GM19023 (cell line): ENCODE measurements around the gene HOXD11.
A peak's percentile ranks its signal among the peaks of the same experiment; 100 is the strongest.

Experiments
- ATAC-seq: cut with Tn5 transposase; IDR thresholded peaks from one replicate; pipeline ENCODE4 v1.9.1; 2021; ENCODE audit warnings: mild to moderate bottlenecking, moderate library complexity; ENCODE audit not compliant: unreplicated experiment

Gene HOXD11

DNA sequence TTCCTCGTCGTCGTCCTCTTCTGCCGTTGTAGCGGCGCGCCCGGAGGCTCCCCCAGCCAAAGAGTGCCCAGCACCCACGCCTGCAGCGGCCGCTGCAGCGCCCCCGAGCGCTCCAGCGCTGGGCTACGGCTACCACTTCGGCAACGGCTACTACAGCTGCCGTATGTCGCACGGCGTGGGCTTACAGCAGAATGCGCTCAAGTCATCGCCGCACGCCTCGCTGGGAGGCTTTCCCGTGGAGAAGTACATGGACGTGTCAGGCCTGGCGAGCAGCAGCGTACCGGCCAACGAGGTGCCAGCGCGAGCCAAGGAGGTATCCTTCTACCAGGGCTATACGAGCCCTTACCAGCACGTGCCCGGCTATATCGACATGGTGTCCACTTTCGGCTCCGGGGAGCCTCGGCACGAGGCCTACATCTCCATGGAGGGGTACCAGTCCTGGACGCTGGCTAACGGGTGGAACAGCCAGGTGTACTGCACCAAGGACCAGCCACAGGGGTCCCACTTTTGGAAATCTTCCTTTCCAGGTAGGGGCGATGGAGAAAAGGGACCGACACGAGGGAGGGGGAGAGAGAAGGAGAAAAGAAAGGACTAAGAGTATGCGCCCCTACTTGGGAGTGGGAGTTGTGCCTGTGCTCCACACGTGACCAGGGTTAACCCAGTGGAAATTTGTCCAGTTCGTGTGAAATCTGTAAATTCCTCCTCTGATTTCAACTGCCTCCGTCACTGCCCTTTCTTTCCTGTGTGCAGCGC is 13.8 kb upstream of the HOXD11 start:
- no peak for ATAC-seq

- ATAC-seq = no peak
Measured at GRCh38 chr2:176093898-176094249, 13.2 kb upstream of the HOXD11 start.

- ATAC-seq = no peak
Measured at GRCh38 chr2:176094349-176094748, 12.7 kb upstream of the HOXD11 start.

DNA sequence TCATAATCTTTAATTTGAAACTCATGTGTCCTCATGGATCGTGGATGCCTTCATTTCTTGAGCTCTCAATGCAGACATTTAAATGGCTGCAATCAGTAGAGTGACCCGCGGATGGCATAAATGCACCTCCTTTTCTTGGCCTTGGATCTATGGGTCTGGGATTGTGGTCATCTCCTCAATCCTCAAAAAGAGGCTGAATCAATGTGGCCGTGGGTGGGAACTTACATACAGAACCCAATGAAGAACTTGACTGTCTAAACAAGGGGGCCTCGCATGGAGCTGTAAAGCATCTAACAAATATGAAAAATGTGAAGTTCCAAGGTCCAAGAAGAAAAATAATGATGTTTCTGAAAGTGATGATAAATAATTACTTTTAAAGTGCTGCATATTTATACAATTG is 11.7 kb upstream of the HOXD11 start:
- ATAC-seq = no peak

GRCh38 chr2:176096243-176096985 is 10.7 kb upstream of the HOXD11 start:
- no peak for ATAC-seq

GRCh38 chr2:176096986-176097819 is 9.9 kb upstream of the HOXD11 start:
- peak; percentile 93 for ATAC-seq

DNA sequence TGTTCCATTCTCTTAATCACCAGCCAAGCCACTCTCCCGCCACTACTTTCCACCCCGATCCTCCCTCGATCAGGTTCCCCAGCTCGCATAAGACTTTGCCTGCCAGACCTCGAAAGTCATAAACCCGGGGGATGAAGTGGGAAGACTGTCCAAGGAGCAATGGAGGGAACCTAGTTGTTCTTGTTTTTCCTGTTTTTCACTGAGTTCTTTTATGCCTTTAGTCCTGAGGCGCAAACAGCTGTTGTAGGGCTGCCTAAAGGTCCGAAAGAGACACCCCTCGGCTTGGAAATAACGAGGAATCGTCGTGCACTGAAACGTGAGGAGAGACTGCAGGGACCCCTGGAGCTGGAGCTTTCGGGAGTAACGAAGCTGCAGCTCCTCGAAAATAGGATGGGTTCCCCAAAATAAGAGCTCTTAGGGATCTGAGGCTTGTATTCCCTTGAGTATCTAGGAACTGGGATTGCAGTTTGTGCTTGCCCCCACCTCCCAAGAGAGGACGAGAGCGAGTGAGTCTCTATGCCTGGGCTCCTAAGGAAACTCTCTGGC is 9.2 kb upstream of the HOXD11 start:
- ATAC-seq = no peak

DNA sequence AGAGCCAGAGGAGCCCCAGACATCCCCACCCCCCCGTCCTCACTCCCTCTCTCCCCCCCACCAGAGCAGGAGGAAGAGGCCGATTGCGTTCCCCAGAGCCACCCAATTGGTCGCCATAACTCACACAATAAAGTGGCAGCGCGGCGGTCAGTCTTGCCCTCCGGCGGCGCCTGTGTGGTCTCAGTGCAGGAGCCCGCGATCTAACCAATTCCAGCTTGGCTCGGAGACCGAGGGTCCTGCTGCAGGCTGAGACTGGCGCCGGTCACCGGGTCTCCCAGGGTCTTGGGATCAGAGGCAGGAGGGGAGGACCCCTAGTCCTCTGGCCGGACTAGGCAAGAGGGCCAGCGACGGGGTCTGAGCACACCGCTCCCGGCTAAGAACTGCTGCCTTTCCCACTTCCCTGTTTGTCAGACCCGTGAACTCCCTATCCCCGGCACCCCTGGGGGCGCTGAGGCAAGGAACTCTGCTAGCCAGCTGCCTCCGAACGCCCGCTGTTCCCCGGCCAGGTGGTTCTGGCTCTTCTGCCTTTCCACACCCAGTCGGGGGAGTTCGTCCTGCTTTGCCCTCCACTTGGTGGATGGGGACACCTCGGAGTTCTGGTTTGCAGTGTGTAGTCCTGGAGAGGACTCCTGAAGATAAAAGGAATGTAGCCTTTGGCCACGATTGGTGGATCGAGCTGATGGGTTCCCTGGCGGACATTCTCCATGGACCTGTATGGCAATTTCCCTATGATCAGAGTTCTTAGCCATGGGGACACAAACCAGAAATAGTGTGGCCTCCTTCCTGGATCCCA is 8.5 kb upstream of the HOXD11 start:
- no peak for ATAC-seq

- no peak for ATAC-seq
Measured at GRCh38 chr2:176099159-176099727, 7.8 kb upstream of the HOXD11 start.

- ATAC-seq = no peak
Measured at GRCh38 chr2:176099728-176100546, 7.1 kb upstream of the HOXD11 start, which contains the start of gene HOXD12. TSS of gene HOXD12 (plus strand) at chr2:176099795. CDS start at chr2:176099802, 7 bp downstream.

DNA sequence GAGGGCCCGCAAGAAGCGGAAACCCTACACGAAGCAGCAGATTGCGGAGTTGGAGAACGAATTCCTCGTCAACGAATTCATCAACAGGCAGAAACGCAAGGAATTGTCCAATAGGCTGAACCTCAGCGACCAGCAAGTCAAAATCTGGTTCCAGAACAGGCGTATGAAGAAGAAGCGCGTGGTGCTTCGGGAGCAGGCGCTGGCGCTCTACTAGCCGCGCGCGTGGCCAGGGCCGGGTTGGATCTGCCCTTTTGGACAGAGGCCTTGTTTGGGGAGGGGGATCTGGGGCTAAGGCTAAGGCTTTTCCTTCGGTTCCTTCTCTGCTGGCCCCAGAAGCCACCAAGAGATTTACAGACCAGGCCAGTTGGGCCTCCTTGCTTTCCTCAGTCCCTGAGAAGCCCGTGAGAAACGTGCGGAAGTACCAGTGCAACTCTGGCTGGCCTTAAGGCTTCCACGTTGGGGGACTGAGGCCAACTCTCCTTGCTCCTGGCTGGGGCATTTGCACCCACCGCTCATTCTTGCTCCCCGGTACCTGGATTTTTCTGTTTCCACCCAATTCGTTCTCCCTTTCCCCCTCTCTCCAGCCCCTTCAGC is 6.4 kb upstream of the HOXD11 start:
- ATAC-seq = no peak

- ATAC-seq = no peak
Measured at GRCh38 chr2:176101216-176101830, 5.8 kb upstream of the HOXD11 start.

GRCh38 chr2:176101842-176102241 is 5.2 kb upstream of the HOXD11 start:
- no peak for ATAC-seq

DNA sequence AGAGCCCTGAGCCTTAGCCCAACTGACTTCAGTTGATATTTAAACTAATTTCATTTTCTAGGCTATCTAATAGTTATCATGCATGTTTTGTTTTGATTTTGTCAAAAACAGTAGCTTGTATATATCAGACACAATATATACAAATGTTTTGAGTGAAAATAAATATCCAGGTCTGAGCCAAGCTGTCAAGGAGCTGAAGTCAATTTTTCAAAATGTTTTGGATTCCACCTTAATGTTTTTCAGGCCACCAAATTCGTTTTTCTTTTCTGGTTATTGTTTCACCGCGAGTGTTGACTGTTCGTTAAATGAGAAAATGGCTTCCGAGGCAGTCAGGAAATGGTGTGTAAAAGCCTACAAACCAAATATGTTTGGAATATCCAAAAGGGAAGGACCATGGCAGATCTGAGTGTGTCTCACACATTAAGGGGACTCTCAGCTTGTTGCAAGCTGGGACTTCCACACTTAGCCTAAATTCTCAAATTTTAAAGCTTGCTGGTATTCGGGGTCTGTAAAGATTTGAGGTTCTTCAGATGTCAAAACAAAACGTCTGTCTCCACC is 4.7 kb upstream of the HOXD11 start:
- no peak for ATAC-seq

GRCh38 chr2:176103194-176103593 is 3.9 kb upstream of the HOXD11 start:
- ATAC-seq = no peak

GRCh38 chr2:176103742-176104315 is 3.3 kb upstream of the HOXD11 start:
- ATAC-seq = no peak

DNA sequence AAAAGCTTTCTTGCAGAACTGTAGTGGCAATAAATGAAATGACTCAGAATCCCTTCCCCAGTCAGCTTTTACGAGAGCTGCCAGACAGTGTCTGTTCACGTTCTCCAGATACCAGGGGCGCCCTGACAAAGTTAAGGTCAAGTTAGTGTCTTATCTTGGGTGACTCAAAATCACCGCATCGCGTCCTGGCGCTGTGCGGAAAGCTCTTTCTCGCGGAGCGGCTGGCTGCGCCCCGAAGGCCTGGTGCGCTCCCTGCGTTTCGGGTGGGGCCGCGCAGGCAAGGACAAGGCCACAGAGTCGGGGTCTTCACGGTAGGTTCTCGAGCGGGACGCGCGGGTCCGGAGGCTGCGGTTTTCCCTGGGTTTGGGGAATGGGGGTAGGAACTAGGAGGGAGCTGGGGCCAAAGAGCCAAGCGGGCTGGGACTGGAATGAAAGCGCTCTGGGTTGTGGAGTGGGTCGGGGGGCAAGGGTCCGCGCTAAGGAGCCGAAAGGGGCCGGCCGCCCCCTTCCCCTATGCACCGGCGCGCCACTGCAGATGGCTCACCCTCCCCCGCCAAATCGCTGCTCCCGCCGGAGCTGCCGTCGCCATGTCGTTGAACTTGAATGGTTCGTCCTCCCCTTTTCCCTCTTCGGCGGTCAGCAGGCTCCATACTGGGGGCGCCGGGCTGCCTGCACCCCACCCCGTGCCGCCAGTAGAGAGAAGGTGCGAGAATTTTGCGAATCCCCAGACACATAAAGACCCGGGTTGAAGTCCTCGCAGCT is 2.6 kb upstream of the HOXD11 start:
- ATAC-seq = no peak
